WTC11 (cell line): Measurements from ENCODE around the gene CD70.

Experiments used
- JUN ChIP-seq: sonication (generic); formaldehyde crosslinking; IDR thresholded peaks from 2 replicates; pipeline ENCODE4 v1.8.0; 2023; ENCODE audit warnings: mild to moderate bottlenecking, missing genetic modification reagents
- ZNF121 ChIP-seq: sonication (generic); formaldehyde crosslinking; IDR thresholded peaks from 2 replicates; pipeline ENCODE4 v1.8.0; 2023; ENCODE audit warnings: missing genetic modification reagents
- TF ChIP-seq, protein P1 (sequence below): fragments of 200-600 bp; IDR thresholded peaks from 2 replicates; pipeline ENCODE4 v1.8.0; 2022; ENCODE audit warnings: antibody characterized with exemption

DNA sequence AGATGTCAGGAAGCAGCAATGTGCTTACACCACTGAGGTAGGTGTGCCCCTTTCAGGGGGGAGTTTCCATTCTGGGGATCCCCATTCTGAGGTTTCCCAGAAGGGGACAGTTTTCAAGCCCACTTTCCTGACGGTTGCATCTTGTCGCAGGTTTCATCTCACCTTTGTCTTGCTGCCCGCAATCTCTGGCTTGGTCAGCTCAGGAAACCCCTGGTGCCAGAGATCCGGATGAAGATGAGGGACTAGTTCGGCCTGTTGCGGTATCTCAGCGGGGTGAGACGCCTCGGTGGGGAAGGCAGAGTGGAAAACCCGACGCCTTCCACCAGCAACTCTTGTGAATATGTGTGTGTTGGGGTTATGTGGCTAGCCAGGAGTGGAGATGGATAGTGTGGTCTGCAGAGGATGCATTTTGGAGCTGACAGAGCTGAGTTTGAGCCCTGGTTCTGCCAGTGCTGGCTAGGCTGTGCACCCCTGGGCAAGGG, 47.0 kb downstream of the CD70 start:
- TF ChIP-seq ZNF121 (no peak), JUN (CRISPR knock-in tag) (no peak)
- TF ChIP-seq, protein P1, sequence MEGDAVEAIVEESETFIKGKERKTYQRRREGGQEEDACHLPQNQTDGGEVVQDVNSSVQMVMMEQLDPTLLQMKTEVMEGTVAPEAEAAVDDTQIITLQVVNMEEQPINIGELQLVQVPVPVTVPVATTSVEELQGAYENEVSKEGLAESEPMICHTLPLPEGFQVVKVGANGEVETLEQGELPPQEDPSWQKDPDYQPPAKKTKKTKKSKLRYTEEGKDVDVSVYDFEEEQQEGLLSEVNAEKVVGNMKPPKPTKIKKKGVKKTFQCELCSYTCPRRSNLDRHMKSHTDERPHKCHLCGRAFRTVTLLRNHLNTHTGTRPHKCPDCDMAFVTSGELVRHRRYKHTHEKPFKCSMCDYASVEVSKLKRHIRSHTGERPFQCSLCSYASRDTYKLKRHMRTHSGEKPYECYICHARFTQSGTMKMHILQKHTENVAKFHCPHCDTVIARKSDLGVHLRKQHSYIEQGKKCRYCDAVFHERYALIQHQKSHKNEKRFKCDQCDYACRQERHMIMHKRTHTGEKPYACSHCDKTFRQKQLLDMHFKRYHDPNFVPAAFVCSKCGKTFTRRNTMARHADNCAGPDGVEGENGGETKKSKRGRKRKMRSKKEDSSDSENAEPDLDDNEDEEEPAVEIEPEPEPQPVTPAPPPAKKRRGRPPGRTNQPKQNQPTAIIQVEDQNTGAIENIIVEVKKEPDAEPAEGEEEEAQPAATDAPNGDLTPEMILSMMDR = no peak
